Inferior parietal cortex (tissue), 1 donor: ENCODE measurements around the gene SELENOW.

ENCODE experiments used
- DNase-seq: peaks from one replicate; pipeline ENCODE4 v3.0.0-alpha.2; 2016; ENCODE audit errors: extremely low spot score

Gene SELENOW

GRCh38 chr19:47820410-47820809, 41.9 kb downstream of the SELENOW start:
- no peak for DNase-seq

DNA sequence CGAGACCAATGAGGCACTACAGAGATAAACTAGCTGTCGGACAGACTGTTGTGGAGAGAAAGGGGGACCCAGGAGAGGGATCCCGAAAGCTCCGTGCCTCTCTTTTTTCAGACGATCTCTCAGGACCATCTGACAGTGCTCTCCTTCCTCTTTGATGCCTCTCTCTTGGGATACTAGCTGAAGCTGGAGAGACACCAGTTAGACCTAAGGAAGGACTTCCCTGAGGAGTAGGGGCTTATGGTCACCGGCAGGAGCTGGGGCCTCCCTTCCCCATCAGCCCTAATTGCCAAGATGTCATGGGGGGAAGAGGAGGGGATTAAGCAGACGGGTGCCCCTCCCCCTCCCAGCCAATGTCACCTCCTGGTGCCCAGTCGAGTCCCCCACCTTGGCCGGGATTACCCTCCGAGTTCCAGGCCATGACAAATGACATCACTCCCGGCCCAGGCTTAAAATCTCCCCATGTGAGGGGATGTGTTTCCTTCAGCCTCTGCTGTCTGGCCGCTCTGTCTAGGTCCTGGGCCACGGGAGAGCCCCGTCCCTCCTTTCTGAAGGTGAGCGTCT, 43.0 kb downstream of the SELENOW start, which contains the start of gene CRX:
Gene CRX, plus strand, starts transcription at position 478 of the 561 bp plus-strand sequence. CDS start 12,507 bp downstream, outside the sequence.
- DNase-seq, result no peak

DNA sequence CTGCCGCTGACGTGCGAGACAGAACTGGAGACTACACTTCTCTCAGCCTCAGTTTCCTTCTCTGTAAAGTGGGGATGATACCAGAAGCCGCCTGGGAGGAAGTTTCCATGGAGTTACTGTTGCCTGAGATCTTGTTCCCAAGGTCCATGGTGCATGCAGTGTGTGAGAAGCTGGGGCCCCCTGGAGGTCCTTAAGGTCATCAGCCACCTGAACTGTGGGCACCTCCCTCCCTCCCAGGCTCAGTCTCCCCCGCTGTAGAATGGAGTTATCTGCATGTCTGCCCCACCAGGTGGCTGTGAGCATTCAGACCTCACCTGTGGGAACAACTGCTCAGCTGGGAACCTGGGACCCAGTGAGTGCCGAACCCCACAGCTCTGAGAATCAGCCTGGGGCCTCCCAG, 45.9 kb downstream of the SELENOW start:
- no peak for DNase-seq

DNA sequence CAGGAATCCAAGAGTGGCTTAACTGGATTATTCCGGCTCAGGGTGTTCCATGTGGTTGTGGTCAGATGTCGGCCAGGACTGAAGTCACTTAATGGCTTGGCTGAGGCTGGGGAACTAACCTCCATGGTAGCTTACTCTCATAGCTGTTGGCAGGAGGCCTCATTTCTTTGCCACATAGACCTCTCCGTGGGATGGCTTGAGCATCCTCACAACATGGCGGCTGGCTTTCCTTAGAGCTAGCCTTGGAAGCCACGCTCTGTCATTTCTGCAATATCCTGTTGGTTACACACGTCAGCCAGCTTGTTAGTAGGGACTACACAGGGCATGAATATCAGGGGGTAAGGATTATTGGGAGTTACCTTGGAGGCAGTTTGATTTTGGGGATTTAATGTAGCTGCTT, 48.3 kb downstream of the SELENOW start:
- DNase-seq, result no peak

DNA sequence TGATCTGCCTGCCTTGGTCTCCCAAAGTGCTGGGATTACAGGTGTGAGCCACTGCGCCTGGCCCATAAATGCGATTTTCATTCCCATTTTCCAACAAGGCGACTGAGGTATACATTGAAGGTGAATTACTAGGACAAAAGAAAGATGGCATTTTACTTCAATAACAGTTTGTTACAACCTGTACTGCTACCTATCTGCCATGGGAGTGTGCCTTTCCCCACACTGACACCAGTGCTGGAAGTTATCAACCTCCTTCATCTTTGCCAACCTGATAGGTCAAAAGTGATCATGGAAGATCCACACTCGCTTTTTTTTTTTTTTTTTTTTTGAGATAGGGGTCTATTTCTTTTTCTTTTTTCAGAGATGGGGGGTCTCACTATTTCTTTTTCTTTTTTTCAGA, 54.2 kb downstream of the SELENOW start:
- DNase-seq, result no peak
